ENCODE results near the gene P2RY8.
"Not testable (repeated sequence)": the region's sequence is repeated elsewhere in the genome, so short reads cannot be mapped to it uniquely, and the experiment has no call there.

The P2RY8 gene

DNA sequence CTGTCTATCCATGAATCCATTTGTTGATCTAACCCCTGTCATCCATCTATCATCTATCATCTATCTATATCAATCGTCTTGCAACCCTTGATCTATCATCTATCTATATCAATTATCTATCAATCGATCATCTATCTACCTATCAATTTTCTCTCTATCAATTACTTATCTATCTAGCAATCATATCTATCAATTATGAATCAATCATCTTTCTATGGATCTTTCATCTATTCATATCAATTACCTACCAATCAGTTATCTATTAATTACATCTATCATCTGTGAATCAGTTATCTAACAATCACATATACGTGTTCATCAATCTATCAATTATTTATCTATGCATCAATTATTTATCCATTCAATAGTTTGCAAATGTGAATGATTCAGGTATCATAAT, 59.8 kb downstream of the P2RY8 start:
- Mint-ChIP-seq H3K9me3 (ENCODE audit: low read depth) (peaks cover 6% of the 10 kb centered on the region), H3K27ac (peak overlapping the region; percentile 6), H3K36me3 (peaks cover 27% of the 10 kb centered on the region), H3K4me1 (ENCODE audit: low read depth) (peaks cover 70% of the 10 kb centered on the region), H3K27me3 (no peaks in the 10 kb centered on the region), H3K4me3 (no peak overlapping the region)

DNA sequence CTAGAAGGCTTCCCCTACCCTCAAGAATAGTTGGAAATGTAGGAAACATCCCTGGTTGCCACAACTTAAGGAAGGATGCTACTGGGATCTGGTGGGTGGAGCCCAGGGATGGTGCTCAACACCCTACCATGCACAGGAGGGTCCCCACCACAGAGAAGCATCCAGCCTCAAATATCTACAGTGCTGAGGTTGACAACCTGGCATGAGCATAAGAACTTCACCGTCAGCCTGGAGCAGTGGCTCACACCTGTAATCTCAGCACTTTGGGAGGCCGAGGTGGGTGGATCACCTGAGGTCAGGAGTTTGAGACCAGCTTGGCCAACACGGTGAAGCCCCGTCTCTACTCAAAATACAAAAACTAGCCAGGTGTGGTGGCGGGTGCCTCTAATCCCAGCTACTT, 60.3 kb downstream of the P2RY8 start:
- Mint-ChIP-seq H3K27ac (no peak overlapping the region), H3K9me3 (ENCODE audit: low read depth) (peaks cover 6% of the 10 kb centered on the region), H3K36me3 (peaks cover 32% of the 10 kb centered on the region), H3K4me1 (ENCODE audit: low read depth) (peaks cover 70% of the 10 kb centered on the region), H3K4me3 (no peak overlapping the region), H3K27me3 (no peaks in the 10 kb centered on the region)

- peak overlapping the region; percentile 22 for H3K27ac Mint-ChIP-seq
- peaks cover 32% of the 10 kb centered on the region for H3K36me3 Mint-ChIP-seq
- H3K4me3 Mint-ChIP-seq = no peak overlapping the region
- H3K9me3 Mint-ChIP-seq (ENCODE audit: low read depth) = peaks cover 6% of the 10 kb centered on the region
- H3K27me3 Mint-ChIP-seq = no peaks in the 10 kb centered on the region
- peaks cover 69% of the 10 kb centered on the region for H3K4me1 Mint-ChIP-seq (ENCODE audit: low read depth)
Measured at GRCh38 chrX:1475881-1476280, 61.1 kb downstream of the P2RY8 start.

DNA sequence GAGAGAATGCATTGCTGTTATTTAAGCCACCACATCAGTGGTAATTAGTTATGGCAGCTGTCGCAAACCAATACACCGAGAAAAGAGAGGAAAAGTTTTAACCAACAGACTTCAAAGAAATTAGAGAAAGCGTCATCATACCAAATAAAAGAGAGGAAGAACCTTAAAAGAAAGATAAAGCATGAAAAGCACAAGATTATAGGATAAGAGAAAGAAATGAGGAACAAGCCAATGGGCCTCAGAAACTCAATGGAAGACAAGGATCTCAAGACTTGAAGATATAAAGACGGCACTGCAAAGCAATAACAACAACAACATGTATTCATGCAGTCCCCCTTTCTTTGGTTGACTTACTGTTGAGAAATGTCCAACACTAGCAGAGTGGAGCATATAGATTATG, 61.5 kb downstream of the P2RY8 start:
- H3K36me3 Mint-ChIP-seq = peaks cover 32% of the 10 kb centered on the region
- no peaks in the 10 kb centered on the region for H3K27me3 Mint-ChIP-seq
- H3K4me1 Mint-ChIP-seq (ENCODE audit: low read depth) = peaks cover 69% of the 10 kb centered on the region
- peaks cover 6% of the 10 kb centered on the region for H3K9me3 Mint-ChIP-seq (ENCODE audit: low read depth)
- H3K27ac Mint-ChIP-seq = peak overlapping the region; percentile 17
- no peak overlapping the region for H3K4me3 Mint-ChIP-seq

DNA sequence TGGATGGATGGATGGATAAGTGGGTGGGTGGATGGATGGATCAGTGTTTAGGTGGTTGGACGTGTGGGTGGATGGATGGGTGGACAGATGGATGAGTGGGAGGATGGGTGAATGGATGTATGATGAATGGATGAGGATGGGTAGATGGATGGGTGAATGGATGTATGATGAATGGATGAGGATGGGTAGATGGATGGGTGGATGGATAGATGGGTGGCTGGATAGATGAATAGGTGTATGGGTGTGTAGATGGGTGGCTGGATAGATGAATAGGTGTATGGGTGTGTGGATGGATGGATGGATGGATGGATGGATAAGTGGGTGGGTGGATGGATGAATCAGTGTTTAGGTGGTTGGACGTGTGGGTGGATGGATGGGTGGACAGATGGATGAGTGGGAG, 62.4 kb downstream of the P2RY8 start:
- not testable (repeated sequence) for H3K27ac Mint-ChIP-seq; H3K9me3 Mint-ChIP-seq (ENCODE audit: low read depth); H3K27me3 Mint-ChIP-seq; H3K4me3 Mint-ChIP-seq
- H3K4me1 Mint-ChIP-seq (ENCODE audit: low read depth) = peaks cover 66% of the 10 kb centered on the region
- H3K36me3 Mint-ChIP-seq = peaks cover 27% of the 10 kb centered on the region

DNA sequence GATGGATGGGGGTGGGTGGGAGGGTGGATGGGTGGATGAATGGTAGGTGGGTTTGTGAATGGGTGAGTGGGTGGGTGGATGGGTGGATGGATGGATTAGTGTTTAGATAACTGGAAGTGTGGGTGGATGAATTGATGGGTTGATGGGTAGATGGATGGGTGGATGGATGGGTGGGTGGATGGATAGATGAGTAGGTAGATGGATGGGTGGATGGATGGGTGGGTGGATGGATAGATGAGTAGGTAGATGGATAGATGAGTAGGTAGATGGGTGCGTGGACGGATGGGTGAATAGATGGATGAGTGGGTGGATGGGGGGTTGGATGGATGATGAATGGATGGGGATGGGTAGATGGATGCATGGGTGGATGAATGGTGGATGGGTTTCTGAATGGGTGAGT, 64.0 kb downstream of the P2RY8 start:
- peaks cover 21% of the 10 kb centered on the region for H3K36me3 Mint-ChIP-seq

DNA sequence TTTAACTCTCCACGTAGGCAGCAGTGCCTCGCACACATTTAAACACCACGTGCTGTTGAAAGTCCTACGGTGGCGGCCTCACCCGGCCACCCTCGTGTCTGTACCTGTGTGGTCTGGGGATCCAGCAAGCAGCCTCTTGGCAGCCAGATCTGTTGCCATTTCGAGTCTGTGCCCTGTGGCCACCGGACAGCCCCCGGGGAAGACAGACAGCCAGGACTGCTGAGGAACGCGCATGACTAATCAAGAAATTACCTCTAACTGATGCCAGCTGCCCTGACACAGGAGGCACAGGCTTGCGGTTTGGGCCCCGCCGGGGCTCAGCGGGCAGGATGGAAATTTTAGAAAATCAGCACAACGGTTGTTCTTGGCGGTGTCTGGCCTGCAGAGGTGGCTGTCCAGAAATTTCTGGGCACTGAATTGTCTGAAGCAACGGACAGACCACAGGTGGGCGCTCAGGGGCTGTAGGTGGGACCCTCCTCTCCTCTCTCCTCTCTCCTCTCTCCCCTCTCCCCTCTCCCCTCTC, 68.7 kb downstream of the P2RY8 start:
- Mint-ChIP-seq H3K4me1 (ENCODE audit: low read depth) (peaks cover 80% of the 10 kb centered on the region), H3K9me3 (ENCODE audit: low read depth) (no peaks in the 10 kb centered on the region), H3K27me3 (no peaks in the 10 kb centered on the region), H3K27ac (peak overlapping the region; percentile 93), H3K36me3 (peaks cover 8% of the 10 kb centered on the region), H3K4me3 (peak overlapping the region; percentile 76)

More for the DNA sequence above, 64.0 kb downstream of the P2RY8 start:
- no peak overlapping the region for H3K27ac Mint-ChIP-seq
- H3K27me3 Mint-ChIP-seq = no peaks in the 10 kb centered on the region
- no peaks in the 10 kb centered on the region for H3K9me3 Mint-ChIP-seq (ENCODE audit: low read depth)
- H3K4me1 Mint-ChIP-seq (ENCODE audit: low read depth) = peaks cover 67% of the 10 kb centered on the region
- no peak overlapping the region for H3K4me3 Mint-ChIP-seq

- Mint-ChIP-seq H3K27me3 (no peaks in the 10 kb centered on the region), H3K9me3 (ENCODE audit: low read depth) (no peaks in the 10 kb centered on the region), H3K36me3 (peaks cover 7% of the 10 kb centered on the region), H3K4me1 (ENCODE audit: low read depth) (peaks cover 86% of the 10 kb centered on the region), H3K27ac (peak overlapping the region; percentile 93), H3K4me3 (peak overlapping the region; percentile 72)
Measured at GRCh38 chrX:1466971-1467561, 69.9 kb downstream of the P2RY8 start.

DNA sequence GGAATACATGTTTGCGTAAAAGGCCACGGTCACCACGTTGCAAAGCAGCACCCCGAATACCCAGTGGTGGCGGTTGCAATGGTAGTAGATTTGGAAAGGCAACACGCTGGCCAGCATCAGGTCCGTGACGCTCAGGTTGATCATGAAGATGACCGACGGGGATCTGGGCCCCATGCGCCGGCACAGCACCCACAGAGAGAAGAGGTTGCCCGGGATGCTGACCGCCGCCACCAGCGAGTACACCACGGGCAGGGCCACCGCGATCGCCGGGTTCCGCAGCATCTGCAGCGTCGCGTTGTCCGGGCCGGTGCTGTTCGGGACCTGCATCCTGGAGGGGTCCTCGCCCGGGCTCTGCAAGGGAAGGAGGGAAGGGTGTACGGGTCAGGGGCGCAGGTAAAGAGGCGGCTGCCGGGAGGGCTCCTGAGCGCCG, 70.7 kb downstream of the P2RY8 start:
- Mint-ChIP-seq H3K36me3 (peaks cover 4% of the 10 kb centered on the region), H3K4me3 (peak overlapping the region; percentile 46), H3K4me1 (ENCODE audit: low read depth) (peaks cover 85% of the 10 kb centered on the region), H3K9me3 (ENCODE audit: low read depth) (no peaks in the 10 kb centered on the region), H3K27ac (no peak overlapping the region), H3K27me3 (no peaks in the 10 kb centered on the region)

DNA sequence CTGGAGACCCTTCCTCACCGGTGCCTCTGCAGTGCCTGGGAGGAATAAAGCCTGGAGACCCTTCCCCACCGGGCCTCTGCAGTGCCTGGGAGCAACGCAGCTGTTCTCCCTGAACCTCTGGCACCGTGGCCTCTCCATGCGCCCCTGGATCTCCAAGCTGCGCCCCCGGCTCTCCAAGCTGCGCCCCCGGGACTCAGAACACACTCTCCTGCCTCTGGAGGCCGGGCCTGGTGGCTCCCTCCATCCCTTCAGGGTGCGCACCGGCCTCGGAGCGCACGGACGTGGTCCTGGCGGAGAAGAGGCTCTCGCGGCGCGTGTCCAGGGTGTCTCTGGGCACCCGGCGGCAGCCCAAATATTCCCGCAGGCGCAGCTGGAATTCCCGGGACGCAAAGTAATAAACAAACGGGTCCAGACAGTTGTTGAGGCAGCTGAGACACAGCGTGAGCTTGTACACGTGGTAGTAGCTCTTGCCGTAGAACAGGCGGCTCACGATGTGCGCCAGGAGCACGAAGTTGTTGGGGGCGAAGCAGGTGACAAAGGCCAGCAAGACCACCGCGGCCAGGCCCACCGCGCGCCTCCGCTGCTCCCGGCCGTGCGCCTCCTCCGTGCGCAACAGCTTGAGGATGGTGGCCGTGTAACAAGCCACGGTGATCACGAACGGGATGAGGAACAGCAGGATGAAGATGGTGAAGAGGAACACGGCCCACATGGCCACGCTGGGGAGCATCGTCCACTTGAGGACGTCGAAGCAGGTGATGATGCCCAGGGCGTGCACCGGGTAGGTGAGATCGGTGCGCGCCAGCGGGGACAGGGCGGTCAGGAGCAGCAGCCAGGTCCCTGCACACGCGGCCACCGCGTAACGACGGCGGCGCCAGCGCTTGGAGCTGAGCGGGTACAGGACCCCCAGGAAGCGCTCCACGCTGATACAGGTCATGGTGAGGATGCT, 71.4 kb downstream of the P2RY8 start:
- Mint-ChIP-seq H3K4me3 (peak overlapping the region; percentile 46), H3K9me3 (ENCODE audit: low read depth) (no peaks in the 10 kb centered on the region), H3K27ac (peak overlapping the region; percentile 41), H3K27me3 (no peaks in the 10 kb centered on the region), H3K4me1 (ENCODE audit: low read depth) (peaks cover 80% of the 10 kb centered on the region), H3K36me3 (peaks cover 4% of the 10 kb centered on the region)

DNA sequence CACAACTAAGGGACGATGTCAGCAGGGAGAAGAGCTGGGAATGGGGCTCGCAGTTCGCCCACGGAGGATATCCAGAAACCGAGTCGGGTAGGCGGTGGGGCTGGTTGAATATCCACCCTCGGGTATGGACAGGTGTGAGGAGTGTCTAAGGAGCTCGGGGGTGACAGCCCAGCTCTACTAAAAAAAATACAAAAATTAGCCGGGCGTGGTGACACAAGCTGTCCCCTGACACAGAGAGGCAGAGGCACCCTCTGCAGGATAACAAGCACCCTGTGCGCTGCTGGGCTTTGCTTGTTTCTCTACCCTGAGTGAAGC, 72.1 kb downstream of the P2RY8 start:
- peak overlapping the region; percentile 85 for H3K27ac Mint-ChIP-seq
- H3K9me3 Mint-ChIP-seq (ENCODE audit: low read depth) = no peaks in the 10 kb centered on the region
- peaks cover 76% of the 10 kb centered on the region for H3K4me1 Mint-ChIP-seq (ENCODE audit: low read depth)
- H3K36me3 Mint-ChIP-seq = peaks cover 4% of the 10 kb centered on the region
- H3K4me3 Mint-ChIP-seq = peak overlapping the region; percentile 74
- H3K27me3 Mint-ChIP-seq = no peaks in the 10 kb centered on the region

DNA sequence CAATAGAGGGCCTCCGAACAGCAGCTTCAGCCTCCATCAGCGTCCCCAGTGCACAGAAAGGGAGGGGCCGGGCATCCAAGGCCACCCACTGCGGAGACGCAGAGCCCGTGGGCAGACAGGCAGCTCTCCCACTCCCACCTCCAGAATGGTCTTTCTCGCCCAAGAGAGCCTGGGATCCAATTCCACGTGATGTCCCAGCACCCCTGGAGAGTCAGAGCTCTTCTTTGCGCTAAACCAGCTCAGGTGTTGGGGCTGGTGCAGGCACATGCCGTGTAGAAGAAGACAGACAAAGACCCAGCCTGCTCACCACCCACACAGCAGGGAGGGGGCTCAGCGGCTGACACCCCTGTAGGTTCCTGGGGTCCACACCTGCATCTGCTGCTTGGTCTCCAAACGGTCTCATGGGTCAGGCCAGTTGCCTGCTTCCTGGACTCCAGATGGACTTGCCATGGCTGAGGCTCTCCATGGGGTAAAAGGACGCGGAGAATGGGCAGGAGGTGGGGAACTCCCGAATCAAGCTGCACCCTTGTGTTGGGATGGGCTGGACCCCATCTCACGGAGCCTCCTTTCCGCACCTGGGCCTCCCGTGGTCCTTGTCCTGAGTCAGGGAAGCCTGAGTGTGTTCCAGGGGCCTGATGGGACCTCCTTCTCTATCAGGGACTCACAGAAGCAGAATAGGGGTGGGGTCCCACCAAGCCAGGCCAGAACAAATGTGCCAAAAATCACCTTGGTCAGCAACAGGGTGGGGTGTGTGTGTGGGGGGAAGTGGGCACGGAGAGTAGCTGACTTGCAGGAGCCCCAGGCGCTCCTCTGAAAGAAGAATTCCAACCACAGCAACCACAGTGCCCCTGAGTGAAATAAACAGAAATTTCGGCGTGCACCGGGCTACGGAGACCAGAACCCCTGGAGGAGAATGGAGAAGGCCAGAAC, 72.7 kb downstream of the P2RY8 start:
- H3K4me1 Mint-ChIP-seq (ENCODE audit: low read depth) = peaks cover 70% of the 10 kb centered on the region
- H3K27me3 Mint-ChIP-seq = no peaks in the 10 kb centered on the region
- peak overlapping the region; percentile 93 for H3K27ac Mint-ChIP-seq
- no peaks in the 10 kb centered on the region for H3K9me3 Mint-ChIP-seq (ENCODE audit: low read depth)
- peak overlapping the region; percentile 74 for H3K4me3 Mint-ChIP-seq
- H3K36me3 Mint-ChIP-seq = peaks cover 4% of the 10 kb centered on the region

DNA sequence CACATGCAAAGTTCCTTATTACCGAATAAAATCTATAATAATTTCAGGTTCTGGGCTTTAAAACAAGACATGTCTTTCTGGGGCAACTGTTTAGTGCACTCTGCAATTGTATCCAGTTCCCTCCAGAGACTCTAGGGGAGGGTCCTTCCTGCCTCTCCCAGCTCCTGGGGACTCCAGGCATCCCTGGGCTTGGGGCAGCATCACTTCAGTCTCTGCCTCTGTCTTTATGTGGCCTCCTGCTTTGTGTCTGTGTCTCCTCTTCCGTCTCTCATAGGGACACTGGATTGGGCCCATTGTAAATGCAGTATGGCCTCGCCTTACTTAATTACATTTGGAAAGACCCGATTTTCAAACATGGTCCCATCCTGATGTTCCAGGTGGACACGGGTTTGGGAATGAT, 73.4 kb downstream of the P2RY8 start:
- Mint-ChIP-seq H3K9me3 (ENCODE audit: low read depth) (no peaks in the 10 kb centered on the region), H3K36me3 (peaks cover 4% of the 10 kb centered on the region), H3K4me3 (peak overlapping the region; percentile 74), H3K27me3 (no peaks in the 10 kb centered on the region), H3K27ac (peak overlapping the region; percentile 93), H3K4me1 (ENCODE audit: low read depth) (peaks cover 67% of the 10 kb centered on the region)

GRCh38 chrX:1462596-1463251, 74.3 kb downstream of the P2RY8 start:
- Mint-ChIP-seq H3K36me3 (peaks cover 4% of the 10 kb centered on the region), H3K4me3 (peak overlapping the region; percentile 74), H3K27me3 (no peaks in the 10 kb centered on the region), H3K4me1 (ENCODE audit: low read depth) (peaks cover 59% of the 10 kb centered on the region), H3K27ac (peak overlapping the region; percentile 93), H3K9me3 (ENCODE audit: low read depth) (no peaks in the 10 kb centered on the region)
